Measurements from ENCODE around the gene GRK4.
A peak's percentile ranks its signal among the peaks of the same experiment; 100 is the strongest.
"Not testable (repeated sequence)": the region's sequence is repeated elsewhere in the genome, so short reads cannot be mapped to it uniquely, and the experiment has no call there.

Gene GRK4

GRCh38 chr4:3040452-3041191 lies 77.3 kb downstream of the GRK4 start:
- no peak for DNase-seq (ENCODE audit: low read depth in 2 of 2)

- no peak for DNase-seq (ENCODE audit: low read depth in 2 of 2)
These were observed 78.1 kb downstream of the GRK4 start for GRCh38 chr4:3041192-3042142.

- DNase-seq (ENCODE audit: low read depth in 2 of 2): no peak
These were observed 78.9 kb downstream of the GRK4 start for GRCh38 chr4:3042226-3042625.

- no peak for DNase-seq (ENCODE audit: low read depth in 2 of 2)
These were observed 80.1 kb downstream of the GRK4 start for GRCh38 chr4:3043282-3044020.

GRCh38 chr4:3044870-3045819 lies 81.8 kb downstream of the GRK4 start:
- peak in 1 of 2 experiments; percentile 8 for DNase-seq (ENCODE audit: low read depth in 2 of 2)

GRCh38 chr4:3046162-3046561 lies 82.8 kb downstream of the GRK4 start:
- no peak for DNase-seq (ENCODE audit: low read depth in 2 of 2)

- no peak for DNase-seq (ENCODE audit: low read depth in 2 of 2)
These were observed 83.3 kb downstream of the GRK4 start for GRCh38 chr4:3046623-3047022.

- no peak for DNase-seq (ENCODE audit: low read depth in 2 of 2)
These were observed 84.3 kb downstream of the GRK4 start for GRCh38 chr4:3047464-3048286.

GRCh38 chr4:3051141-3051897 lies 87.9 kb downstream of the GRK4 start:
- DNase-seq (ENCODE audit: low read depth in 2 of 2): not testable (repeated sequence)

- DNase-seq (ENCODE audit: low read depth in 2 of 2): no peak
These were observed 90.9 kb downstream of the GRK4 start for GRCh38 chr4:3054169-3054759.

- DNase-seq (ENCODE audit: low read depth in 2 of 2): no peak
These were observed 96.6 kb downstream of the GRK4 start for GRCh38 chr4:3059943-3060342.

- no peak for DNase-seq (ENCODE audit: low read depth in 2 of 2)
These were observed 97.6 kb downstream of the GRK4 start for GRCh38 chr4:3060946-3061345.

- peak in 1 of 2 experiments; percentile 37 for DNase-seq (ENCODE audit: low read depth in 2 of 2)
These were observed 99.1 kb downstream of the GRK4 start for GRCh38 chr4:3062471-3062870.

- DNase-seq (ENCODE audit: low read depth in 2 of 2): no peak
These were observed 102.2 kb downstream of the GRK4 start for GRCh38 chr4:3065551-3065950.

- DNase-seq (ENCODE audit: low read depth in 2 of 2): peak in 1 of 2 experiments; percentile 13
These were observed 103.5 kb downstream of the GRK4 start for GRCh38 chr4:3066836-3067400.

GRCh38 chr4:3067473-3068001 lies 104.2 kb downstream of the GRK4 start:
- no peak for DNase-seq (ENCODE audit: low read depth in 2 of 2)

- DNase-seq (ENCODE audit: low read depth in 2 of 2): no peak
These were observed 106.4 kb downstream of the GRK4 start for GRCh38 chr4:3069661-3070199.
